Measurements from ENCODE around the gene RPS19BP1. TPM values are rescaled to one million over a fixed set of nuclear protein-coding genes. Genes with fewer than 3 reads are reported as not detected.

Gene RPS19BP1
- total RNA-seq, 1 donor from 2014 or later: 47.9 TPM

- no peak for TF ChIP-seq CTCF (IDR thresholded peaks at IDR 0.05)
- Mint-ChIP-seq H3K27me3 (ENCODE audit: low read depth) (no peaks in the 10 kb centered on the region), H3K4me3 (ENCODE audit: unreplicated experiment) (no peak overlapping the region), H3K4me1 (ENCODE audit: low read depth) (peaks cover 11% of the 10 kb centered on the region), H3K36me3 (ENCODE audit: low read depth) (peaks cover 3% of the 10 kb centered on the region), H3K27ac (ENCODE audit: unreplicated experiment) (no peak overlapping the region), H3K9me3 (ENCODE audit: low read depth) (no peaks in the 10 kb centered on the region)
- no peak for DNase-seq (ENCODE audit: low spot score)
These were observed 42.3 kb downstream of the RPS19BP1 start for GRCh38 chr22:39490135-39490798.

GRCh38 chr22:39489094-39490068, 43.2 kb downstream of the RPS19BP1 start:
- Mint-ChIP-seq H3K27ac (ENCODE audit: unreplicated experiment) (no peak overlapping the region), H3K27me3 (ENCODE audit: low read depth) (no peaks in the 10 kb centered on the region), H3K9me3 (ENCODE audit: low read depth) (no peaks in the 10 kb centered on the region), H3K4me3 (ENCODE audit: unreplicated experiment) (no peak overlapping the region), H3K4me1 (ENCODE audit: low read depth) (peaks cover 11% of the 10 kb centered on the region), H3K36me3 (ENCODE audit: low read depth) (peaks cover 3% of the 10 kb centered on the region)
- TF ChIP-seq CTCF (IDR thresholded peaks at IDR 0.05): no peak
- no peak for DNase-seq (ENCODE audit: low spot score)

- Mint-ChIP-seq H3K4me3 (ENCODE audit: unreplicated experiment) (no peak overlapping the region), H3K36me3 (ENCODE audit: low read depth) (peaks cover 3% of the 10 kb centered on the region), H3K27me3 (ENCODE audit: low read depth) (no peaks in the 10 kb centered on the region), H3K4me1 (ENCODE audit: low read depth) (peaks cover 4% of the 10 kb centered on the region), H3K27ac (ENCODE audit: unreplicated experiment) (no peak overlapping the region), H3K9me3 (ENCODE audit: low read depth) (no peaks in the 10 kb centered on the region)
- no peak for TF ChIP-seq CTCF (IDR thresholded peaks at IDR 0.05)
- no peak for DNase-seq (ENCODE audit: low spot score)
These were observed 43.9 kb downstream of the RPS19BP1 start for GRCh38 chr22:39488563-39489083.

- no peaks in the 10 kb centered on the region for H3K9me3 Mint-ChIP-seq (ENCODE audit: low read depth)
- no peak for DNase-seq (ENCODE audit: low spot score)
- no peak for TF ChIP-seq CTCF (IDR thresholded peaks at IDR 0.05)
- H3K4me1 Mint-ChIP-seq (ENCODE audit: low read depth): no peaks in the 10 kb centered on the region
- no peaks in the 10 kb centered on the region for H3K27me3 Mint-ChIP-seq (ENCODE audit: low read depth)
- no peak overlapping the region for H3K27ac Mint-ChIP-seq (ENCODE audit: unreplicated experiment)
- no peak overlapping the region for H3K4me3 Mint-ChIP-seq (ENCODE audit: unreplicated experiment)
- peaks cover 3% of the 10 kb centered on the region for H3K36me3 Mint-ChIP-seq (ENCODE audit: low read depth)
These were observed 44.6 kb downstream of the RPS19BP1 start for GRCh38 chr22:39487826-39488520.

All from chondrocyte (in vitro differentiated cells).